Bronchial epithelial cell (primary cell): ENCODE measurements around the gene NPAS3. TPM values are rescaled to one million over a fixed set of nuclear protein-coding genes. Genes with fewer than 3 reads are reported as not detected.

ENCODE experiments used
- DNase-seq: peaks from one replicate; pipeline ENCODE4 v3.0.0-alpha.2; 2010; ENCODE audit warnings: low read depth
- FAIRE-seq: peaks from 2 replicates; lab custom pipeline; 2011; peaks lifted over from hg19 to GRCh38; lab: Jason Lieb, UNC
- H3K27me3 ChIP-seq: 2 replicates; pipeline ENCODE4 v1.5.1; 2011; ENCODE audit warnings: low read length; ENCODE audit not compliant: control insufficient read depth, insufficient read depth
- H3K36me3 ChIP-seq: 2 replicates; pipeline ENCODE4 v1.5.1; 2011; ENCODE audit warnings: low read length; ENCODE audit not compliant: control insufficient read depth, insufficient read depth
- H3K4me3 ChIP-seq: 2 replicates; pipeline ENCODE4 v1.5.1; 2011; ENCODE audit warnings: mild to moderate bottlenecking, low read depth, low read length, control low read depth
- total RNA-seq: library from RNA; depleted of rRNA; stranded (reverse); fragments of >200 nt; gene quantifications from 2 replicates; pipeline ENCODE4 v1.2.1, GENCODE V29; 2014
- TF ChIP-seq, protein P1 (sequence below): IDR thresholded peaks from 2 replicates; pipeline ENCODE4 v1.5.1; 2011; ENCODE audit warnings: mild to moderate bottlenecking, moderate library complexity, low read length, control low read depth, inconsistent platforms; ENCODE audit not compliant: insufficient read depth, severe bottlenecking

NPAS3 gene
- total RNA-seq, 1 donor from 2014 or later, result not detected

DNA sequence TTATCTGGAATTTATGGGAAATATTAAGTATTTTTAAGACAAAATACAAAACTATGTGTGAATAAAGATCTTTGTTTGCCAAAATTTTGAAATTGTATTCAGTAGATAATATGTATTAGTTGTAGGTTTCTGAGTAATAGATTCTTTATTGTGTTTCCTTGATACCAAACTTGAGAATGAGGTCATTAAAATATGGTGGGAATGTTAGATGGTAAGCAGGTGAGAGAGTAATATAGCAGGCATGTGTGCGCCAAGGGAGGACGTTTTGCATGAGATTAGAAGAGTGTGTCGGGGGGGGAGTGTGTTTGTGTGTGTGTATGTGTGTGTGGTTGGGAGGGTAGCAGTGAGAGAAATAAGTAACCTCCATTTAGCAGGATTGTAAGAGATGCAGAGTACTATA is 376.5 kb downstream of the NPAS3 start:
- FAIRE-seq (no peak), DNase-seq (no peak)
- no peaks in the 10 kb centered on the region for H3K36me3 ChIP-seq
- no peak overlapping the region for H3K4me3 ChIP-seq
- H3K27me3 ChIP-seq, result no peaks in the 10 kb centered on the region
- TF ChIP-seq, protein P1, sequence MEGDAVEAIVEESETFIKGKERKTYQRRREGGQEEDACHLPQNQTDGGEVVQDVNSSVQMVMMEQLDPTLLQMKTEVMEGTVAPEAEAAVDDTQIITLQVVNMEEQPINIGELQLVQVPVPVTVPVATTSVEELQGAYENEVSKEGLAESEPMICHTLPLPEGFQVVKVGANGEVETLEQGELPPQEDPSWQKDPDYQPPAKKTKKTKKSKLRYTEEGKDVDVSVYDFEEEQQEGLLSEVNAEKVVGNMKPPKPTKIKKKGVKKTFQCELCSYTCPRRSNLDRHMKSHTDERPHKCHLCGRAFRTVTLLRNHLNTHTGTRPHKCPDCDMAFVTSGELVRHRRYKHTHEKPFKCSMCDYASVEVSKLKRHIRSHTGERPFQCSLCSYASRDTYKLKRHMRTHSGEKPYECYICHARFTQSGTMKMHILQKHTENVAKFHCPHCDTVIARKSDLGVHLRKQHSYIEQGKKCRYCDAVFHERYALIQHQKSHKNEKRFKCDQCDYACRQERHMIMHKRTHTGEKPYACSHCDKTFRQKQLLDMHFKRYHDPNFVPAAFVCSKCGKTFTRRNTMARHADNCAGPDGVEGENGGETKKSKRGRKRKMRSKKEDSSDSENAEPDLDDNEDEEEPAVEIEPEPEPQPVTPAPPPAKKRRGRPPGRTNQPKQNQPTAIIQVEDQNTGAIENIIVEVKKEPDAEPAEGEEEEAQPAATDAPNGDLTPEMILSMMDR, result no peak

DNA sequence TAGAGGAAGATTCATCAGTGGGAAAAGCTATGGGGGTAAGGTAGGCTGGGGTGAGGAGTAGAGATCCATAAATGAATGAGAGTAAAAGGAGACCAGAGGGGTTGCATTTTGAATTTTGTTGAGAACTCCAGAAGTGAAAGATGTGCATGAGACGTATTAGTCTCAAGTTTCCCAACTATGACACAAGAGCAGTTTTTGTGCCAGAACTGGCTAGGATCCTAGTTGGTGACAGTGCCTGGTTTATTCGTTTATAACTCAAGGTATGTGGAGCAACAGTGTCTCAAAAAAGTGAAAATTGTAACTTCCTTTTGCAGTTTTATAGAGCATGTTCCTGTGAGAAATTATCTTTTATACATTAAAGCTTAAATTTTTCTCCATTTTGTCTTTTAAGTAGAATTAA is 377.0 kb downstream of the NPAS3 start:
- FAIRE-seq (no peak), DNase-seq (no peak)
- no peaks in the 10 kb centered on the region for H3K36me3 ChIP-seq
- no peaks in the 10 kb centered on the region for H3K27me3 ChIP-seq
- no peak overlapping the region for H3K4me3 ChIP-seq
- TF ChIP-seq, protein P1, result no peak

DNA sequence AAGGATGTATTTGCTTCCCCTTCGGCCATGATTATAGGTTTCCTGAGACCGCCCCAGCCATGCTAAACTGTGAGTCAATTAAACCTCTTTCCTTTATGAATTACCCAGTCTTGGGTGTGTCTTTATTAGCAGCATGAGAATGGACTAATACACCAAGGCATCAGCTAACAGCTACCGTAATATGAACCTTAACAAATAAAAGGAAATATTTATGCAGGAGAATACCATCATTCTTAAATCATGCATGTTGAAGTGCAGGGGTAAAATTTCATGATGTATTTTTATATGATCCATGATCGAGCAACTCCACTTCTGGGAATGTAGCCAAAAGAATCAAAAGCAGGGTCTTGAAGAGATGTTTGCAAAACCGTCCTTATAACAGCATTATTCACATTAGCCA is 379.0 kb downstream of the NPAS3 start:
- Histone ChIP-seq H3K36me3 (no peaks in the 10 kb centered on the region), H3K27me3 (no peaks in the 10 kb centered on the region), H3K4me3 (no peak overlapping the region)
- TF ChIP-seq, protein P1, result no peak
- DNase-seq (no peak), FAIRE-seq (no peak)

DNA sequence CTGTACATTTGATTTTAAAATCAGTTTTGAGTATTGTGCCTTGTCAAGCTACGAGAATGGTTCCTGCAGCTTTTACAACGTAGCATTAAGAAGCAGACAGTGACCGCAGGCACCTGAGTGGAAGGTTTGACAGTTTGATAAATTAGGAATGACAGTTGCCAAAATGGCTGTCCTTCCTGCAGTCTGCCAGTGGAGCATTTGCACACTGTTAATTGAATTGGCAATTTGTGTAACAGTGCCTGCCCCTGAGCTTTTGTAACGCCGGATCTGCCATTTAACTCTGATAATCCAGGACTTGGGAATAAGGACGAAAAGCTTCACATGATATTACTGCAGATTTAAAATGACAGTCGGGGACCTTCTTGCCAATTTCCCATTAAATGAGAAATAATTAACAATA is 385.3 kb downstream of the NPAS3 start:
- no peak for DNase-seq
- no peaks in the 10 kb centered on the region for H3K27me3 ChIP-seq
- TF ChIP-seq, protein P1, result no peak
- FAIRE-seq, result no peak
- no peak overlapping the region for H3K4me3 ChIP-seq
- H3K36me3 ChIP-seq, result no peaks in the 10 kb centered on the region

DNA sequence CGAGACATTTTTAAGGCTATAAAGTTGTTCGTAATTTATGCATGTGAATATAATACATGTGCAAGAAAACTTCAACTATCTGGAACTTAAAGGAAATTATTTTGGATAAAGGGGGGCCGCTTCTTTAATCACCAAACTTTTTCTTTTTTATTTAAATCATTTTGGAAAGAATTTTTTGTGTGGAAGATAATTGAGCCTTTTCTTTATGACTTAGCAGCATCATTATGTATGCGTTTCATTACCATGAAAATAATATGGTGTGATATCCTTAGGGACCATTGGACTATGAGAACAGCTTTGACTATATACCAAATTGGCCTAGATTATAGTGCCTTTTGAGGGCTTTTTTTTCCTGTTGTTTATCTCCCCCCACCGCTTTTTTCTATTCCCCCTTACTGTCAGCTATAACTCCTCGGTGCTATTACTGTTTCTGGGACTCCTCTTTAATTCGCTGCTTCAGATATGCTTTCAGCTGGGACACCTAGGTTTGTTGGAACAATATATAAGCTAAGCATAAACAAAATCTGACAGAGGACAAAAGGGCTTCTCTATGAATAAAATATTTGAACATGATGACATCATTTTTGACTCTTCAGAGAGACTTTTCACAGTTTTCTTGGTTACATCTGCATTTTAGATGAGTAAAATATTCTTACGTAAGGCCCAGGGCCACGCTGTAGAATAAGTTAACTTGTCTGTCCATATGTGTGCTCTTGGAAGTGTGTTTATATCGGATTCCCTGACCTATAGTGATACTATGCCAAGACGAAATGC is 392.7 kb downstream of the NPAS3 start:
- TF ChIP-seq, protein P1, result no peak
- Histone ChIP-seq H3K4me3 (no peak overlapping the region), H3K27me3 (no peaks in the 10 kb centered on the region), H3K36me3 (no peaks in the 10 kb centered on the region)
- FAIRE-seq, result no peak
- no peak for DNase-seq

DNA sequence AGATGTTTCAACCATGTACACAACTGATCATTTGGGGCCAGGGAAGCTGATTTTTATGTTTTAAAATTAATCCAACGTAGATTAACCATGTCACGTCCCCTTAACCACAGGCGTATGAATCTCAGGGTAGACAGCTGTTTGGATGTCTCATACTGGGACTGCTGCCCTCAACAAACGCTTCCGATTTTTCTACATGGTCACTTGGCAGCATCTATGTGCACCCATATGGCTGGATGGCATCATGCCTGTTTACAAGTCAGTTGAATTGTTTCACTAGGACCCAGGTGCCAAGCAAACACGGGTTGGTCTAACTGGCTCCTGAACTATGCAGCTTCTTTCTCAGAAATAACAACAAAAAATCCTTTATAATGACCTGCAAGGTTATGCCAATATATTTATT is 393.8 kb downstream of the NPAS3 start:
- TF ChIP-seq, protein P1, result no peak
- FAIRE-seq (no peak), DNase-seq (no peak)
- Histone ChIP-seq H3K4me3 (no peak overlapping the region), H3K36me3 (no peaks in the 10 kb centered on the region), H3K27me3 (no peaks in the 10 kb centered on the region)
